Naive thymus-derived CD8-positive, alpha-beta T cell (primary cell): ENCODE data around the gene PANK4. TPM values are rescaled to one million over a fixed set of nuclear protein-coding genes. Genes with fewer than 3 reads are reported as not detected.

Experiments
- ATAC-seq, 2 donors: fragments of 150-1000 bp; cut with Tn5 transposase in 1 of 2; sonication (Bioruptor Pico), chemical (Tn5 transposase) in 1 of 2; 1 replicate in 1 of 2; 2 replicates in 1 of 2; pipeline ENCODE4 v1.10.0; 2021; ENCODE audit warnings: mild to moderate bottlenecking in 2 of 2, moderate library complexity in 2 of 2
- POLR2A ChIA-PET: fragments of 350-600 bp; sonication (Branson Sonifier 250); formaldehyde crosslinking; loops from one replicate; lab custom pipeline; 2021; ENCODE audit warnings: antibody characterized with exemption; lab: Charles Lee
- DNase-seq, 10 donors: peaks; one replicate each; pipeline versions ENCODE4 v3.0.0 to v3.0.0-alpha.2; 2020 to 2022
- H3K27ac Mint-ChIP-seq, 10 donors: one replicate each; pipeline ENCODE4 v1.8.0; 2020 to 2022; ENCODE audit warnings: mild to moderate bottlenecking in 10 of 10, mixed read lengths in 10 of 10, moderate library complexity in 4 of 10, inconsistent platforms in 1 of 10
- H3K27me3 Mint-ChIP-seq, 5 donors: one replicate each; pipeline ENCODE4 v1.8.0; 2021 to 2022; ENCODE audit warnings: mixed read lengths in 5 of 5
- H3K36me3 Mint-ChIP-seq, 3 donors: one replicate each; pipeline ENCODE4 v1.8.0; 2020 to 2022; ENCODE audit warnings: mixed read lengths in 3 of 3, mild to moderate bottlenecking in 2 of 3, inconsistent platforms in 1 of 3
- H3K4me1 Mint-ChIP-seq, 4 donors: one replicate each; pipeline ENCODE4 v1.8.0; 2021 to 2022; ENCODE audit warnings: mixed read lengths in 4 of 4
- H3K4me3 Mint-ChIP-seq, 10 donors: one replicate each; pipeline ENCODE4 v1.8.0; 2020 to 2022; ENCODE audit warnings: mild to moderate bottlenecking in 10 of 10, mixed read lengths in 10 of 10, moderate library complexity in 6 of 10, inconsistent platforms in 1 of 10
- H3K9me3 Mint-ChIP-seq, 9 donors: one replicate each; pipeline ENCODE4 v1.8.0; 2020 to 2022; ENCODE audit warnings: mixed read lengths in 9 of 9, mild to moderate bottlenecking in 3 of 9, inconsistent platforms in 1 of 9, moderate library complexity in 1 of 9
- polyA plus RNA-seq, 3 donors: library from polyadenylated mRNA; unstranded; fragments of 300-500 nt; fragmentation: Illumina TruSeq; gene quantifications; one replicate each; pipeline ENCODE4 v1.2.3, GENCODE V29; 2021
- total RNA-seq, 8 experiments: library from RNA in 2 of 8; stranded (reverse) in 2 of 8; gene quantifications; one replicate each; pipeline ENCODE4 v1.2.3 and lab custom pipeline; 2021 to 2026

Gene PANK4
- total and polyA plus RNA-seq, 5 experiments from 2014 or later: 9.0 to 155 (median 31.7) TPM

DNA sequence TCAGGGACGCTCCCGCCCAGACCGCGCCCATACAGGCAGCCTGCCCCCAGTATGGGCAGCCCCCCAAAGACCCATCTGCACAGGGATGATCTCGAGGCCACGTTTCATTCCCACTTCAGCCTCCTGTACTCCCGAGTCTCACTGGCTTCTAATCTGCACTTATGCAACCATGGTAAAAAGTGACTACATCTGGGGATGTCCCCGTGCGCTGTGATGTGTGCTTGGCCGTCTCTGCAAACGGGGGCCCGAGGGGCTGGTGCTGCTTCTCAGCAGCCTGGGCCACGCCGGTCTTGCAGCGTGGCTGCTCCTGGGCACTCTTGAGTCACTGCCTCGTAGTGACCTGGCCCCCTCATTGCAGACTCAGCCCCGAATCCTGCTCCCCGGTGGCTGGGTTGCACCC lies 67.7 kb downstream of the PANK4 start:
- DNase-seq (no peak), ATAC-seq (no peak)
- POLR2A ChIA-PET: no interaction called here
- Mint-ChIP-seq H3K4me3 (no peak overlapping the region), H3K27ac (no peak overlapping the region), H3K9me3 (no peaks in the 10 kb centered on the region), H3K36me3 (peaks cover 0 to 2% (median 0%) of the 10 kb centered on the region in 3 donors), H3K4me1 (peaks cover 0 to 6% (median 2%) of the 10 kb centered on the region in 4 donors), H3K27me3 (peaks cover 0 to 8% (median 0%) of the 10 kb centered on the region in 5 donors)

Other genes starting within 250 kb of the PANK4 start
- gene MORN1, start 135.0 kb downstream of the PANK4 start, total RNA-seq: 10 to 100 TPM; 14.5 to 18.8 TPM
- gene MORN1, start 135.0 kb downstream of the PANK4 start, polyA plus RNA-seq: 1 to 10 TPM; 4.3 to 7.1 (median 5.0) TPM
- gene RER1, start 134.8 kb downstream of the PANK4 start, total RNA-seq: 100 to 1,000 TPM; 131 to 139 TPM
- gene RER1, start 134.8 kb downstream of the PANK4 start, polyA plus RNA-seq: 100 to 1,000 TPM; 118 to 146 (median 126) TPM
- 10 to 100 TPM; 15.5 to 20.1 TPM for gene PEX10, start 114.0 kb downstream of the PANK4 start, total RNA-seq
- 10 to 100 TPM in 1 of 3 donors, 1 to 10 TPM in 2; 7.5 to 10.4 (median 9.1) TPM for gene PEX10, start 114.0 kb downstream of the PANK4 start, polyA plus RNA-seq
- gene PLCH2, start 50.3 kb downstream of the PANK4 start, total RNA-seq: 10 to 100 TPM; 14.8 to 16.4 TPM
- gene PLCH2, start 50.3 kb downstream of the PANK4 start, polyA plus RNA-seq: under 1 TPM; 0.37 to 0.52 (median 0.37) TPM
- under 1 TPM in 1 of 2 experiments, not detected in 1; 0.30 TPM for gene HES5, start 3.7 kb upstream of the PANK4 start, total RNA-seq
- not detected for gene HES5, start 3.7 kb upstream of the PANK4 start, polyA plus RNA-seq
- gene TNFRSF14, start 29.8 kb upstream of the PANK4 start, total RNA-seq: 100 to 1,000 TPM; 187 to 190 TPM
- gene TNFRSF14, start 29.8 kb upstream of the PANK4 start, polyA plus RNA-seq: 10 to 100 TPM; 45.8 to 61.6 (median 48.9) TPM
- gene PRXL2B, start 60.2 kb upstream of the PANK4 start, total RNA-seq: 10 to 100 TPM; 39.6 to 45.4 TPM
- gene PRXL2B, start 60.2 kb upstream of the PANK4 start, polyA plus RNA-seq: 10 to 100 TPM; 20.6 to 37.5 (median 27.4) TPM
- gene MMEL1, start 106.4 kb upstream of the PANK4 start, total RNA-seq: 1 to 10 TPM; 2.5 to 3.3 TPM
- gene MMEL1, start 106.4 kb upstream of the PANK4 start, polyA plus RNA-seq: 10 to 100 TPM in 1 of 3 donors, 1 to 10 TPM in 2; 6.0 to 18.9 (median 9.6) TPM